ENCODE measurements around the gene NYNRIN.

GRCh38 chr14:24362241-24362960, 36.4 kb upstream of the NYNRIN start:
- TF ChIP-seq CTCF (IDR thresholded peaks at IDR 0.05) (no peak), POLR2A (IDR thresholded peaks at IDR 0.05; ENCODE audit: low read depth) (no peak), EP300 (IDR thresholded peaks at IDR 0.05) (no peak), POLR2AphosphoS5 (IDR thresholded peaks at IDR 0.05) (no peak)

All from esophagus muscularis mucosa (tissue), 4 donors.